ENCODE measurements around the gene CPNE2. TPM values are rescaled to one million over a fixed set of nuclear protein-coding genes. Genes with fewer than 3 reads are reported as not detected.
A peak's percentile ranks its signal among the peaks of the same experiment; 100 is the strongest.

The CPNE2 gene
- polyA plus RNA-seq, 1 donor (not counting 4 experiments of a cell fraction or from before 2014, with no cell fraction given), result 26.5 TPM

DNA sequence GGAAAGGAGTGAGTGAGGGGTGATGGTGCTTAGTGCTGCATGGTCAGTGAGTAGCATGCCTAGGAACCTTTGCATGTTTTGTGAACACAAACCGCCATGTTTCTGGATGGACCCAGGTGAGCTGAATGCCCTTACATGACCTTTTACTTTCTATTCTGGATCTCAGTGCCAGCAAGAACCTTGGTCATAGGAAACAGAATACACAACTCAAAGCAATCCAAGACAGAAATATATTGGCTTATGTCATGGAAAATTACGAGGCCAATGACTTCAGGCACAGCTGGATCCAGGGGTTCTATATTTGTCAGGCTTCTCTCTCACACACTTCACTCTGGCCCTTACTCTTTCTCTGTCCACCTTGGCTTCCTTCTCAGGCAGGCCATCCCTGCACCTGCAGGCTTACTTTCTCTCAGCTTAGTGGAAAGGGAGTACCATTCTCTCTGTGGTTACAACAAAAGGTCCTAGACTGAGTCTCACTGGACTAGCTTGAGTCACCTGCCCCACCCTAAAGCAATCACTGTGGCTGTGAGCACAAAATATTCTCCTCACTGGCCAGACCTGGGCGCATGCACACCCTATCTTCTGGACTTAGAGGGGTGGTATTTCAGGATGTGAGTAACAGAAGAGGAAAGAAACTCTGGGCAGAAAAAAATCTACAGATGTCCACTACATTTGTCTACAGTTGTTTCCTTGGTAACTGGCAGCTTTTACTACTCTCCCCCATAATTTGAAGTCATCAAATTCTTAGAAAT lies 20.4 kb upstream of the CPNE2 start:
- H3K27ac ChIP-seq (ENCODE audit: control insufficient read depth, insufficient read depth, low read length), result no peak overlapping the region
- no peak overlapping the region for H3K4me2 ChIP-seq (ENCODE audit: control insufficient read depth, extremely low read depth, insufficient read depth, low read depth, low read length)
- H3K79me2 ChIP-seq (ENCODE audit: control insufficient read depth, insufficient read depth, low read length), result no peaks in the 10 kb centered on the region
- H3K9me1 ChIP-seq (ENCODE audit: control insufficient read depth, extremely low read depth, insufficient read depth, low read length), result peaks cover 1% of the 10 kb centered on the region
- no peaks in the 10 kb centered on the region for H4K20me1 ChIP-seq (ENCODE audit: control insufficient read depth, extremely low read depth, insufficient read depth, low read length)
- H3K4me3 ChIP-seq (ENCODE audit: control insufficient read depth in 2 of 3, extremely low read depth in 1 of 3, insufficient read depth in 2 of 3, low read depth in 1 of 3, low read length in 3 of 3), result no peak overlapping the region
- H2AFZ ChIP-seq (ENCODE audit: control insufficient read depth, low read length), result no peak overlapping the region
- peak; percentile 57 for FAIRE-seq
- peaks cover 8% of the 10 kb centered on the region for H3K27me3 ChIP-seq (ENCODE audit: control insufficient read depth, extremely low read depth, insufficient read depth, low read length)
- no peak for DNase-seq (ENCODE audit: low read depth, low spot score)
- dilution Hi-C loops (cut with MboI; ENCODE audit: extremely low pct_ligation_motif_present, low sequenced_read_pairs), result no loop called here
- H3K4me1 ChIP-seq (ENCODE audit: control insufficient read depth, extremely low read depth, insufficient read depth, low read length), result peaks cover 15% of the 10 kb centered on the region
- no peak overlapping the region for H3K9ac ChIP-seq (ENCODE audit: control insufficient read depth, extremely low read depth, insufficient read depth, low read length)
- H3K36me3 ChIP-seq (ENCODE audit: control insufficient read depth in 2 of 2, extremely low read depth in 1 of 2, insufficient read depth in 2 of 2, low read length in 2 of 2), result no peaks in the 10 kb centered on the region
- H3K9me3 ChIP-seq (ENCODE audit: control insufficient read depth, low read depth, low read length), result no peaks in the 10 kb centered on the region
- no peak for TF ChIP-seq EZH2 (IDR thresholded peaks at IDR 0.05; ENCODE audit: low read length)
- TF ChIP-seq, protein P1, sequence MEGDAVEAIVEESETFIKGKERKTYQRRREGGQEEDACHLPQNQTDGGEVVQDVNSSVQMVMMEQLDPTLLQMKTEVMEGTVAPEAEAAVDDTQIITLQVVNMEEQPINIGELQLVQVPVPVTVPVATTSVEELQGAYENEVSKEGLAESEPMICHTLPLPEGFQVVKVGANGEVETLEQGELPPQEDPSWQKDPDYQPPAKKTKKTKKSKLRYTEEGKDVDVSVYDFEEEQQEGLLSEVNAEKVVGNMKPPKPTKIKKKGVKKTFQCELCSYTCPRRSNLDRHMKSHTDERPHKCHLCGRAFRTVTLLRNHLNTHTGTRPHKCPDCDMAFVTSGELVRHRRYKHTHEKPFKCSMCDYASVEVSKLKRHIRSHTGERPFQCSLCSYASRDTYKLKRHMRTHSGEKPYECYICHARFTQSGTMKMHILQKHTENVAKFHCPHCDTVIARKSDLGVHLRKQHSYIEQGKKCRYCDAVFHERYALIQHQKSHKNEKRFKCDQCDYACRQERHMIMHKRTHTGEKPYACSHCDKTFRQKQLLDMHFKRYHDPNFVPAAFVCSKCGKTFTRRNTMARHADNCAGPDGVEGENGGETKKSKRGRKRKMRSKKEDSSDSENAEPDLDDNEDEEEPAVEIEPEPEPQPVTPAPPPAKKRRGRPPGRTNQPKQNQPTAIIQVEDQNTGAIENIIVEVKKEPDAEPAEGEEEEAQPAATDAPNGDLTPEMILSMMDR (optimal IDR thresholded peaks at IDR 0.05 in 1 of 3, IDR thresholded peaks at IDR 0.05 in 1 of 3, conservative IDR thresholded peaks at IDR 0.05 in 1 of 3; ENCODE audit: extremely low read depth in 1 of 3, insufficient read depth in 2 of 3, low read length in 3 of 3), result no peak

DNA sequence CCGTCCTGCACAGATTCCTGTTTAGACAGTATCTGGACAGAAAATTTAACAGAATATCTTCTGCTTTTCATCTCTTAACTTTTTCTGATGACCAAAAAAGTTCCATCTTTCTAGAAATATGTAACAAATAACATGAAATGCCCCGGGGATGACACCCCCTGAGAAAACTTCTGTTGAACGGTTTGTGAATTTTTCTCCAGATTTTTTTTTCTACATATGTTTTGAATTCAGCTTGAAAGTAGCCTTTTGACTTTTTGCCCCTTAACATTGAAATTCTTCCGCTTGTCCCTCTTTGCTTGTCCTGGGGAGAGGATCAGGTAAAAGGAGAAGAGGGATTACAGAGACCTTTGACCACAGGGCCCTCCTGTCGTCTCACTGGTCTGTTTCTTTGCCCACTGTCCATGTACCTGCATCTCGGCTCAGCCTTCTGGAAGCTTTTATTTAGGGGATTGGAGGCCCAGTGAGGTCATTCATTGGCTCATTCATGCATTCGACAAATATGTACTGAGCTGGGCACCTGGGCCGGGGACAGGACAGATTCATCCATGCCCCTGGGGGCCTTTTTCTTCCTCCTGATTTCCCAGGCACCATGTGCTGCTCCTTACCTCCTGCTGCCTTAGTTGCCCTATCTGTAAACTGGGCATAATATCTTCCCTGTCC lies 19.6 kb upstream of the CPNE2 start:
- dilution Hi-C loops (cut with MboI; ENCODE audit: extremely low pct_ligation_motif_present, low sequenced_read_pairs), result no loop called here
- H3K27ac ChIP-seq (ENCODE audit: control insufficient read depth, insufficient read depth, low read length), result no peak overlapping the region
- no peaks in the 10 kb centered on the region for H3K79me2 ChIP-seq (ENCODE audit: control insufficient read depth, insufficient read depth, low read length)
- peaks cover 3% of the 10 kb centered on the region for H3K27me3 ChIP-seq (ENCODE audit: control insufficient read depth, extremely low read depth, insufficient read depth, low read length)
- no peaks in the 10 kb centered on the region for H4K20me1 ChIP-seq (ENCODE audit: control insufficient read depth, extremely low read depth, insufficient read depth, low read length)
- FAIRE-seq, result no peak
- H3K4me1 ChIP-seq (ENCODE audit: control insufficient read depth, extremely low read depth, insufficient read depth, low read length), result peaks cover 15% of the 10 kb centered on the region
- DNase-seq (ENCODE audit: low read depth, low spot score), result no peak
- H3K4me3 ChIP-seq (ENCODE audit: control insufficient read depth in 2 of 3, extremely low read depth in 1 of 3, insufficient read depth in 2 of 3, low read depth in 1 of 3, low read length in 3 of 3), result no peak overlapping the region
- no peak overlapping the region for H2AFZ ChIP-seq (ENCODE audit: control insufficient read depth, low read length)
- H3K9me3 ChIP-seq (ENCODE audit: control insufficient read depth, low read depth, low read length), result no peaks in the 10 kb centered on the region
- H3K4me2 ChIP-seq (ENCODE audit: control insufficient read depth, extremely low read depth, insufficient read depth, low read depth, low read length), result no peak overlapping the region
- no peak overlapping the region for H3K9ac ChIP-seq (ENCODE audit: control insufficient read depth, extremely low read depth, insufficient read depth, low read length)
- H3K36me3 ChIP-seq (ENCODE audit: control insufficient read depth in 2 of 2, extremely low read depth in 1 of 2, insufficient read depth in 2 of 2, low read length in 2 of 2), result no peaks in the 10 kb centered on the region
- no peaks in the 10 kb centered on the region for H3K9me1 ChIP-seq (ENCODE audit: control insufficient read depth, extremely low read depth, insufficient read depth, low read length)
- TF ChIP-seq, protein P1 (optimal IDR thresholded peaks at IDR 0.05 in 1 of 3, IDR thresholded peaks at IDR 0.05 in 1 of 3, conservative IDR thresholded peaks at IDR 0.05 in 1 of 3; ENCODE audit: extremely low read depth in 1 of 3, insufficient read depth in 2 of 3, low read length in 3 of 3), result no peak
- TF ChIP-seq EZH2 (IDR thresholded peaks at IDR 0.05; ENCODE audit: low read length), result no peak

Data from keratinocyte (primary cell).